HEK293 (cell line): ENCODE measurements around the gene ZNF438.

Source experiments
- CTCF ChIP-seq: fragments of 450-650 bp; formaldehyde crosslinking; IDR thresholded peaks from 2 replicates; pipeline ENCODE4 v1.5.1; 2016; ENCODE audit warnings: missing biosample characterization, missing genetic modification characterization
- REST ChIP-seq: fragments of 450-650 bp; formaldehyde crosslinking; IDR thresholded peaks from 2 replicates; pipeline ENCODE4 v1.5.1; 2016; ENCODE audit warnings: missing biosample characterization, missing genetic modification characterization
- ZNF133 ChIP-seq: fragments of 450-650 bp; formaldehyde crosslinking; IDR thresholded peaks from 2 replicates; pipeline ENCODE4 v1.5.1; 2016; ENCODE audit warnings: missing biosample characterization, missing genetic modification characterization

- TF ChIP-seq ZNF133 (tag by site-specific recombination) (no peak), CTCF (no peak), REST (no peak)
Measured at GRCh38 chr10:31000071-31000782, 31.4 kb downstream of the ZNF438 start.
